Glomerular endothelial cell (primary cell): ENCODE results near the gene ANK3. TPM values are rescaled to one million over a fixed set of nuclear protein-coding genes. Genes with fewer than 3 reads are reported as not detected.

Source experiments
- DNase-seq: peaks from one replicate; pipeline ENCODE4 v3.0.0-alpha.2; 2011; ENCODE audit warnings: low read depth, low spot score; ENCODE audit errors: extremely low read depth
- total RNA-seq: library from RNA; depleted of rRNA; stranded (reverse); fragments of >200 nt; gene quantifications from 2 replicates; pipeline ENCODE4 v1.2.3, GENCODE V29; 2015

Gene ANK3
- total RNA-seq, 1 donor from 2014 or later = 7.9 TPM

DNA sequence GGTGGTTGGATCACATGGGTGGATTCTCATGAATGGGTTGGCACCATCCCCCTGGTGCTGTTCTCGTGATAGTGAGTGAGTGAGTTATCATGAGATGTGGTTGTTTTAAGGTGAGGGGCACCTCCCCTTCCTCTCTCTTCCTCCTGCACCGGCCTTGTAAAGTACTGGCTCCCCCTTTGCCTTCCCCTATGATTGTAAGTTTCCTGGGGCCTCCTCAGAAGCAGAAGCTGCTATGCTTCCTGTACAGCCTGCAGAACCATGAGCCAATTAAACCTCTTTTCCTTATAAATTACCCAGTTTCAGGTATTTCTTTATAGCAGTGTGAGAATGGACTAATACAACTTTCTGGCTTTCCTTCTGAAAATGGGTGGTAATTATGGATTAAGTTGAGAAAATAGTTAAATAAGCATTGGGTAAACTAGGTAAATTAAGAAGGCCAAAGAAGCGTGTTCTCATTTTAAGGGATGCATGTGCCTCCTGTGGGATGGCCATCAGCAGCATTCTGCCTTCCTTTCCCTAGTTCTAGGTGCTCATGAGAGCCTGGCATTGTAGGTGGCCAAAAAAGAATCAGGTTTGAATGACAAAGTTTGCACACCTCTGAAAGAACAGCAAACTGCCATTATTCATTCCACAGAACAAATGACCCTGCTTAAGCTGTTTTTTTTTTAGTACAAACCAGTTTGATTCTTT, 242.0 kb downstream of the ANK3 start:
- DNase-seq = no peak

DNA sequence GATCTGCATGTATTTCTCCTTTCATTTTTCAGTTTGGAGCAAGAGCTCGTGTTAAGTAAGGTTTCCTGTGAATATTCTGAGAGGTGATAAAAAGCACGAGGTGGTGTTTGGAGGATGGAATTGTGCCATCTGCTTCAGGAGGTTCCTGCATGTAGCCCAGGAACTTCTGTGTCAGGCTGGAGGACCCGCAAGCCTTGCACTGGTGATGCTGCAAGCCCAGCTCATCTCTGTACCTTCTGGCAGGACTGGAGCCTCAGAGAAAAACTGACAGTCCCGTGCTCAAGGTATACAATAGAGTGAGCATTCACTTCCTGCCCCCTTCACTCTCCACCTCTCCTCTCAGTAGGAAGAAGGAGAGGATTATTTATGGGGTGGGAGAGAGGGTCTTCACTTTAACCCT, 242.7 kb downstream of the ANK3 start:
- no peak for DNase-seq

DNA sequence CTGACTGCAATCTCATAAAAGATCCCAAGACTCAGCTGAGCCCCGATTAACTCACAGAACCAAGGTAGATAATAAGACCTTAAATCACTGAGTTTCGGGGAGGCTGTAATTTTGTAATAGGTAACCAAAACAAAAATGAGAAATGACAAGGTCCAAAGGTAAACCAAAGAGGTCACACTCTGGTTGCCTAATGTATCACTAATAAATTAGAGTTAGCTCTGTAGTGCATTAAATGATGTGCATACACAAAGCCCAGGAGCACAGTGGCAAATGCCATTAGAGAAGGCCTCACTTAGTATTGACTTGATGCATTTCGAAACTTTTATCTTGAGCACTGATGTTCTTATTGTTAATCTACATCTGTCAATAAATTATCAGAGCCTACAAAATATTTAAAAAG, 245.6 kb downstream of the ANK3 start:
- DNase-seq = no peak

DNA sequence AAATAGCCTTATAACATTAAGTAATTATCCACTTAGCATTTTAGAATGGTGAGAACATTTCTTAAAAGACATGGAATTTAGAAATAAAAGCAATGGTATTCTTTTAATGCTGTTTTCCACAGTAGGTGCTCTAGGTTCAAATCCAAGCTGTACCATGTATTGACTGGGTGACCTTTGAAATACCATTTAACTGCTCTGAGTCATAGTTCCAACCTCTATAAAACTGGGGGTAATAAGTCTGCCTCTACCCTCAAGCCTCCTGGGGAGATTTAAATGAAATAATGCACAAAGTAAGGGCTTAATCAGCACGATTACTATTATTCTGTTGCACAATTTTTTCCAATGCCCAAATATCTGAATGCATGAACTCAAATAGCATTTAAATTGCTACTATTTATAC, 246.9 kb downstream of the ANK3 start:
- no peak for DNase-seq

DNA sequence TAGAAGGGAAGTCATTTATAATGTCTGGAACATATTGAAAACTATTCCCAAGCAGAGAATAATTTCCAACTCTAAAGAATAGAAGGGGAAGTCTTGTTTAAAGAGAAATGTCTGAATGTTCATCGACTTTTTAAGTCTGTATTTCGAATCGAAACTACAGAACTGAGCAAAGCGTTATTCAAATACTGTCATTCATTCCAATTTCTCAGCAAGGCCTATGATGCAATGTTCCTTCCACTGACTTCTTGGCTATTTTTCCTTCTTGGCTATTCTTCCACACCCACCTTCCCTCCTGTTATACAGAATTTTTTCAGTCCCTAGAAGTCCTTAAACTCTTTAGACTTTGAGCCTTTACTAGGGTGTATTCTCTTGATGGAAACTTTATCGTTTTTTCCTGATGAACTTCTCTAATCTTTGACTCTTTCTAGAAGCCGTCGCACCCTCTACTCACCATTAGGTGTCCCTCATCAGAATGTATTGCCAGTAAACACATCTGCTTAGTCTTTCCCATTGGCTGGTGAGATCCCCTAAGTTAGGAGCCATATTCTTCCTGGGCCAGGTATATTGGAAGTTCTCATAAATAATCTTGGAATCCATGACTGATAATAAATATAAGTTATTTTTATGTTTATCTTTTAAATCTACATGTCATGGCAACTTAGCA, 247.6 kb downstream of the ANK3 start:
- no peak for DNase-seq

DNA sequence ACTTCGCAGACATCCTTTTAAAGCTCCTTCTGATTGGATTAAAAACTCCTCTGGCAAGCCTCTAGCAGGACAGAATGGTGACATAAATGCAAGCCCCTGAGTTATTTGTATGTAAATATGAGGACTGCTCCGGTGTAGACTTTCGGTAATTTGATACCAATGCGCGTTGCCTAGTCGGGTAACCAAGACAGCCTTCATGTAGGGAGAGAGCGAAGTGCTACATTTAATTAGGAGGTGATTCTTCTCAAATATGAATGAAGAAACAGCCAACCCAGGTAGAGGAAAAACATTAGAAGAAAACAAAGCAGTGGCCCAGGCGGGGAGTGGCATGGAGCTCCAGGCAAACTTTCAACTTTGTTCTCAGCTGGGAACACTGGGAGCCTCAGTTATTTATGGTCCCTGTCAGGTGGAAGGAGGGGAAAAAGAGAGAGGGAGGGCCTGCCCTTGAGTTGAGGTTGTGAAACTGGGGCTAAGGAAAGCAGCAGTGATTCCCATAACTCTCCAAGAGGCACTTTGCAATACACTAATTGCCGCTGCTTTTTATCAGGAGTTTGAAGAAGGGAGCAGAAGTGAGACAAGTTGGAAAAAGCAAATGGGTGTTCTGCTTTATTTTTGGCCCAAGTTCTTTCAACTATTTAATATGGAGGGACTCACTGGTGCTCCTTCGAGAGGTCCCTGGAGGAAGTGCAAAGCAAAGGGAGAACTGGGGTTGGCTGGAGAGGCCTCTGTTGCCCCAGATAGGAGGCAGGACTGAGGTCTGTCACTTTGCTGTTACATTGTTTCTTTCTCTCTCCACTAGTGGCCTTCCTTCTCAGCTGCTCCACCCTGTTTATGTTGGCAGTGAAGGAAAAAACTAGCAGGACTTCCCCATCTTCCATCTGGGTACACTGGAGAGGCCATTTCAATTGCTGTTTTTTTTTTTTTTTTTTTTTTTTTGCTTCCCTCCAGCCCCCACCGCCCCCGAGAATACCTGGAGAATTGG, 248.7 kb downstream of the ANK3 start:
- DNase-seq = no peak

DNA sequence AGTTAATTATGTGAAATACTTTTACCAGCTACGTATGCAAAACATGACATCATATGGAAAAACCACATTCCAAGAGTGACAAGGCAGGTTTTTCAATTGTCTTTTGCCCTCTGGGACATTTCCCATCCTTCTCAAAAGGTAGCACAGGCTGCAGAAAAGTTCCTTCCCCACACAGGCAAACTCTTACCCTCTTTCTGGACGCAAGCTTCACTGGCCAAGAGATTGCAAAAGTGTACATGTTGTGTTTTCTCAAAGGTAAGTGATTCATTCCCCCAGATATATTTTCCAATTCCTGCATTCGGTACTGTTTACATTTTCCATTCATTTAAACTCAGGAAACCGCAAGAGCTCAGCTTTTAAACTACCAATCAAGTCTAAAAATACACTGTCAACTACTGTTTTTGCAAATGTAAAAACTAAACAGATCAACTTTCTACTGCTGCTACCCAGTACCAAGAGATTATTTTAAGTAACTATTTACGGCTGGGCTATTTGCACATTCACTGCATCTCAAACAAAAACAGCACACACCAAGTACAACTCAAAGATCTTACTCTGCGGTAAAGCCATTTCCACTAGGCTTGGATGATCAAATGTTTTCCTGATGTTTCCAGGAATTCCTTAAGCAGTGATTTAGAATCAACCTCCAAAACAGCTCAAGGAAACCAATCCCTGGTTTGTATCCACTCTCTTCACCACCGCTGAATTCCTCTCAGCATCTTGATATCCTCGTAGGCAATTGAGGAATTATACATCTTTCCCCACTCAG, 249.7 kb downstream of the ANK3 start:
- no peak for DNase-seq

DNA sequence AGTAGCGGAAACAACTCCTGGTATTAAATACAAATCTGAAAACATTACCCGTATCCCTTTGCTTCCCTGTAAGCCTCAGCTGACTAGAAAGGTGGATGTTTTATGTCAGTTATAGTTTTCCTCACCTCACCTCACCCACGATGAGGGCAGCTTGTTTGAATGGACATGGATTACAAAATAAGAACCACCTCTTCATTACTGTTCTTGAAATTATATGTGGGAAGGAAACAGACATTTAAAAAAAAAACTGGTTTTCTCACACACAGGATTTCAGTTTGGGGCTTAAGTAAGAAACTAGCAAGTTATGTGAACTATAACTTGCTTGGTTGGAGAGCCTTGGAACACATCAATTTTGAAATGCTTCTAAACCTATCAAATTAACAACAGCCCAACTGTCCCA, 250.4 kb downstream of the ANK3 start:
- no peak for DNase-seq

DNA sequence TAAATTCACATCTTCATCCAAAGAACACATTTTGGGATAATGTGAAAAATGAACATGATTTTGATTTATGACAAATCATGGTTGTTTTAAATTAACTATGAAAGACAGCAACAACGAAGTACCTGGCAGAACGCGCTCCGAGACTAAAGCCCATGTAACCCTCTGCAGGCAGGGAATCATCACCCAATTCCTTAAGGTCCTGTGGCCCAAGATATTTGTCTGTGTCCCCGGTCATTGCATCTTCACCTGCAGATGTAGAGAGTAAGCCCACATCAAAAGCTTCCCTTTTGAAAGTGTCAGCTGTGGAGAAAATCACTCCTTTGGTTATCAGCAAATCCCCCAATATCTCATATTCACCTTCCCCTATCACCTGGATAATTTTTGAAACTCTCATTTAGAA, 250.8 kb downstream of the ANK3 start:
- DNase-seq = no peak

DNA sequence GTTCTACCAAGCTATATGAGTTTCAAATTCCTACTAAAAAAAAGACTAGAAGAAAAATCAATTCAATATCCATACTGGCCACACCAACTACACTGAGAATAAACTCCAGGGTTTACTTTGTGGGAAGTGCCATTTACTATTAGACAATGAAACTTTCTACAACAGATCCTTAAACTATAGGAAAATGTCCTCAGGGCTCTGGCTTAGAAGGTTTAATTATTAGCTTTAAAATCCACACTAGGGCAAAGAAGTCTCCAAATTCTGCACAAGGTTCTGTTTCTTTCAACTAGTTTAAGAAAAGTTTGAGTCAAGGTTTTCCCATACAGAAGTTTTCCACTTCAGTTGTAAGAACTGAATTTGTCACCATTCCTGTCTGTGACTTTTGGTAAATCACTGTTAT, 251.6 kb downstream of the ANK3 start:
- no peak for DNase-seq

DNA sequence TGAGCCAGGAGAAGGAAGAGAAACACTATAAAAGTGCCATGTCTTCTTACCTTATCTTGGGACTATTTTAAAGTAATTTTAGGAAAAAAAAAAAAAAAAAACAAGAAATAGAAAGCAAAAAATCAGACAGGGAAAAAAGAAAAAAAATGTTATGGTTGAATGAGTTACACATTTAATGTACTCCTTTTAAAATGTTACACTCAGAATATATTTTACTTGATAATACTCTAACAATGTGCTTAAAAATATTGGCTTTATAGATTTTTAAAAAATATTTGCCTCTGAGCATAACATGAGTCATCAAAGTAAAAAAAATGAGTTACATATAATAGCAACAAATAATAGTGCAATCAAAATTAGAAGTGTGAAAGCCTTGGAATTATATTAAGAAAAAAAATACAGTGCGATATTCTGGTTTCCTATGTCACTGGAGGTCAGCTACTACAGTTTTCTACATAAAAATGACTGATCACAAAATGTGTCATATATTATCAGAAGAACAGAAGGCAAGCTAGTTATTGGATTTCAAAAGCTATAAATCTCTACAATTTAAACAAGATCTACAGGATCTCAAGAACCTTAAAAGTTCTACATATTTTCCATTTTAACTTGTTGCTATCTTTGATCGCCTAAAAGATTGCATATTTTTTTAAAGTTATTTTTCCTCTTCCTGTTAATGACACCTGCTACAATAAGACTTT, 252.2 kb downstream of the ANK3 start:
- no peak for DNase-seq

DNA sequence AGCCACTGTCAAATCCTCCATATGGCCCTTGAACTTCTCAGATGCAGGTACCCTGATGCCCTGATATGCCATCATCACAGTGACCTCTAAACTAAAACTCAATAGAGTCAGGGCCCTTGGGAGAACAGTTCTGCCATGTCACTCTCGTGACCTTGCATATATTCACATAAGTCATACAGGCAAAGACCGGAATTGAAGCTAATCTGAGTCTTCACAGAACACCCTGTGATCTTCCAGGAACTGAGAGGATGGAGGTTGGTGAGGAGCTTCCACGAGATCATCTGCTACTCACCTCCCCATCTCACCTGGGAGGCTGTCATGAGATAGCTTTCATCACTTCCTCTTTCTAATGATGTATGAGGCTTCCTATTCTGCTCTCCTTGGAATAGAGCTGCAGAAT, 254.7 kb downstream of the ANK3 start:
- DNase-seq = no peak

DNA sequence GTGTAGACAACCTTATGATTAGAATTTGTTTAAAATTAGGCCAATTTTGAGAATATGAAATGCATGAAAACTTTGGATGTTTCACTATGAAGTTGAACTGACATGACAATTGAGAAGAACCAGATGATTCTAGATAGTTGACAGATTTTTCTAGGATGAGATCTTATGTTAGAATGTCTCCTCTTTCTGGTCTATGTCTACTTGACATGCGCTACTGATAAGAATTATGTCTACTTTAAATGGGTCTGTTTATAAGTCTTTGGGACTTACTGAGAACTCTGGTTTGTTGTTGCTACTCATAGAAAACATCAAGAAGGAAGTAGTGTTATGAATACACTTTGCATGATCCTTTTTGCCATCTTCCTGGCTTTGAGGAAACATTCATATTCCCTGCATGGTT, 255.1 kb downstream of the ANK3 start:
- no peak for DNase-seq

DNA sequence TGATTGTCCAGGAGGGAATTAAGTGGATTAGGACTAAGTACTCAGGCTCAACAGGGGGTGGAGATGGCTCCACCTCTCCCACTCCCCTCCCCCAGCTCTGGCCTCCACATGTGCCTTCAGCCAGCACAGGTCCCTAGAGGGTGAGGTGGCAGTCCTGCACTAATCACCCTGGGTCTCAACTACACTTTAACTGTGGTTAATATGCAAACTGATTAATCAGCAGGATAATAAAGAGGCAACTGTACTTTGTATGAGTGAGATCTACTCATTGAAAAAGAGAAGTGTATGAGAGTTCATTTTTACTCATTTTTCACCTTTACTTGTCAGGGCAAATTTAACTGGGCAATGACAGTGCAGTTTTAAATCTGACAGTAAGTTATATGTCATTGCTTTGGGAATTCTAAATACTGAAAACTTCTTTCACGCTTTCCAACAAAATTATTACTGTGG, 259.5 kb downstream of the ANK3 start:
- DNase-seq = no peak

DNA sequence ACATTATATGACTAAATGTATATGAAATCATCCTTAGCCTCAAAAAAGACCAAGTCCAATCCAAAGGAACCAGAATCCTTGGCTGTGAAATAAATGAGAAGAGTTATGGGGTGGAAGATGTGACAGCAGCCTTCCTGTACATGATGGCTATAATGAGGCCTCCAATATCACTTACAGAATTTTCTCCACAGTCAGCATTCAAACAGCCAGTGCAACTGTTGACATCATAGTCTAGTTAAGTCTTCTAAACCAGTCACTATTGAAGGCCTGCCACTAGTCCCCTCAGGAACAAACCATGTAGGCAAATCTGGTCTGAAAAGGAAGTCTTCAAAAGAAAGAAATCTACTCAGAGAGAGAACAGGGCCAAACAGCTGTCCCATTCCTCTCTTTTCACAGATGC, 263.8 kb downstream of the ANK3 start:
- DNase-seq = no peak

DNA sequence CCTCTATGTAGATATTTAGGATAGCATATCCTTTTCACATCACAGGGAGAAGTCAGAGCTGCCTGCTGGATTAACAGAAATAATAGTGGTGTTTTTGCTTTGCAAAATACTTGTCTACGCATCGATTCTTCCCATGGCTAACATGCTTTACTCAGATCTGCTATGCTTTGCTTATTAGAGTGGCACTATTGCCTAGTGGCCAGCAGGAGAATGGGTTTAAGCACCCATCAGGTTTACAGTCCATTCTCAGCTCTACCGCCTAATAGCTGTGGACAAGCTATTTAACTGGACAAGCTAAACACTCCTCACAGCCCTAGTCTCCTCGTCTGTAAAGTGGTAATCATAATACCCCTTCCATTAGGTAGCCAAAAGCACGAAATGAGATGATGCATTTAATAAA, 265.1 kb downstream of the ANK3 start:
- no peak for DNase-seq

DNA sequence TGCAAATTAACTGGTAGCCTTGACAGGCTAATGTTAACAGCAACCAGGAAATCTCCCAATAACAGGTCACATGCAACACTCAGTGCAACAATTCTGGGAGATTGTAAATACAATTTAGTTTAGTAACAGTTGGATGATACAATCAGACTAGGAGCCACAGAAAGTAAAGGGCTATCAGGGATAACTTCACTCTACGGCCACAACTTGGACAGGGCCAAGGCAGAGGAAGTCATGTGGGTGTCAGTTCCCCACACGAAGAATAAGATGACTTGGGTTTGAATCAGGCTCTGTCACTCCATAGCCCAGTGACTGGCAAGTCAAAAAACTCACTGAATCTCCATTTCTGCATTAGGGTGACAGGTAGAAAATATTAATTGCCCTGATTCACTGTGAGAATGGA, 266.0 kb downstream of the ANK3 start:
- no peak for DNase-seq

DNA sequence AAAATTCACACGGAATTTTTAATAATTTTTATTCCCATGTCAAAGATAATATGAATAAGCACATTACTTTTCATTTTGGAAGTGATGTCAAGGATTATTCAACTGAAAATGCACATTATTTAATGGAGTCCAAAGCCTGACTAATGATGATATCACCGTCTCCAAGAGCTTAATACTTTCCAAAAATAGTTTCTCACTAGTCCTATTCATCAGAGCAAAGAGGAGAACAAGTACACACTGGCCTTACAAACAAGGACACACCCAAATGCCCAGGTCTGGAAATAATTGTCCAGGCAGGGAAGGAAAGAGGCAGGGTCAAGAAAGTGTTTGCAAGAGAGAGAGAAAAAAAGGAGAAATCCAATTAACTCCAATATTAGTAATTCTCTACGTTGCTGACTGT, 266.5 kb downstream of the ANK3 start:
- DNase-seq = no peak

DNA sequence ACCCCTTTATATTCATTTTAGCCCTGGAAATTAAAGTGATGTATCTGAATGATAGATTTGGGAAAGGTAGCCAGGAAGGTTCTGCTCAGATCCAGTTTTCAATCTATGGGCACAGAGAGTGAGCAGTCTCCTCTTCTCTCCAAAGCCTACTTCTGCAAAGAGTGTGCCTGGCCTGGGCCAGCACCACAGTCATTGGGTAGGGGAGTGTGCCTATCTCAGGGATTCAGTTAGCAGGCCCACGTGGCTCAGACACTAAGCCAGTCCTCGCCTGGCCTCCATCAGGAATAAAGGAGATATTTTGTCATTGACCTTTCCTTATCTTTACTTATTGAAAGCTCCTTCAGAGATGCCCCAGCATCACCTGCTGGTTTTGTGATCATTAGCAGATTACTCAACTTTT, 267.5 kb downstream of the ANK3 start:
- DNase-seq = no peak
